HG02678 (cell line): ENCODE measurements around the gene CTDNEP1.

ENCODE experiments used
- ATAC-seq: cut with Tn5 transposase; IDR thresholded peaks from one replicate; pipeline ENCODE4 v1.9.1; 2021; ENCODE audit warnings: mild to moderate bottlenecking, moderate library complexity; ENCODE audit not compliant: unreplicated experiment

Gene CTDNEP1

GRCh38 chr17:7280519-7281073 lies 29.1 kb upstream of the CTDNEP1 start:
- ATAC-seq = peak; percentile 66

GRCh38 chr17:7279448-7279847 lies 27.9 kb upstream of the CTDNEP1 start:
- no peak for ATAC-seq

DNA sequence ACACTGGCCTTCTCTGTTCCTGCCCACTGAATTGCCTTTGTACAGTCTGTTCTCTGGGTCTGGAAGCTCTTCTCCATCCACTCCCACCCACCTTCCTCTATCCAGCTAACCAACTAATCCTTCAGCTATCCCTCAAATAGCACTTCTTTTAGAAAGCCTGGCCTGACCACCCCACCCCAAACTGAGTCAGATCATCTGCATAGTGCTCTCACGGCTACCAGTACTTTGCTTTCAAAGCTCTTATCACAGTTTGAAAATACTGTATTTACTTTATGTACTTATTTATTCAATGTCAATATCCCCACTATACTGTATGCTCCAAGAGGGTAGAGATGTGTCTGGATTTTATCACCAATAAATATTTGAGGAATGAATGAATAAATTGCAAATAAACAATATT lies 15.2 kb upstream of the CTDNEP1 start:
- no peak for ATAC-seq

DNA sequence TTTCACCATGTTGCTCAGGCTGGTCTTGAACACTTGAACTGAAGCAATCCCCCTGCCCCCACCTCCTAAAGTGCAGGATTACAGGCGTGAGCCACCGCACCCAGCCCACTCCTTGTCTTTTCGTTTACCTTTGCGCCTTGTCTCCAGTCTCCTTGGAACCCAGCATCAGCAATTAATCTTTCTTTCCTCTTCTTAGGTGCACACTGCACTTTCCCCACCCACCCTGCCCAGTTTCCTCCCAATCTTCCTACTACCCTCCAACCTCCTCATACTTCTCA lies 12.2 kb upstream of the CTDNEP1 start:
- no peak for ATAC-seq

DNA sequence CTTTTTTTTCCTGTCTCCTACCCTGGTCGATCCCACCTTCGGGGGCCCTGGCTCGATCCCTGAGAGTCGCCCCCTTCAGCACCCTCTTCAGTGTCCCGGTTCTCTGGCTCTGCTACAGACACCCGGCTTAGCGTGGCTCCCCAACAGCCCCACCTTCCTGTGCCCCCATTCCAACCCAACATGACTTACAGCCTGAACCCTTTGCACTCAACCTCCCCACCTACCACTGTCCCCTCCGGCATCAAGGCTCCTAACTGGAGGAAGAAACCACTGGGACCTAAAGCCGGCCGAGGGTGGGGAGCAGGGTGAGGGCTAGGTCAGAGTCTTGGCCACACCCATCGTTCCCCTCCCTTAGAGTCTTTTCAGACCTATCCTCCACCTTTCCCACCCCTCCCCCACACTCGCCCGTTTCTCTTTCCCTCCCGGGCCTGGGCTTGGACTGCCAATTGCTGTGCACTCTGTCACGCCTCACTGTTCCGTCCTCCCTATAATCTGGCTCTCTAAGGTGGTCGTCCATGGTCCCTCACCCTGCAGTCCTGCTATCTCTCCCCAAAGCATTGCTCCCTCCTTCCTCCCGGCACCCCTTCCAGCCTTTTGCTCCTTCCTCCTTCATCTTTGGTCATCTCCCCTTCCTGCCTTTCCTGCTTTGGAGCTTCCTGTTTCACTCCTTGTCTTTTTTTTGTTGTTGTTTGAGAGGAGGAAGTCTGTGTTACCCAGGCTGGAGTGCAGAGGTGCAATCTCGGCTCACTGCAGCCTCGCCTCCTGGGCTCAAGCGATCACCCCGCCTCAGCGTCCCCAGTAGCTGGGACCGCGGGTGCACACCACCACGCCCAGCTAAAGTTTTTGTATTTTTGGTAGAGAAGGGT lies 11.6 kb upstream of the CTDNEP1 start:
- no peak for ATAC-seq

DNA sequence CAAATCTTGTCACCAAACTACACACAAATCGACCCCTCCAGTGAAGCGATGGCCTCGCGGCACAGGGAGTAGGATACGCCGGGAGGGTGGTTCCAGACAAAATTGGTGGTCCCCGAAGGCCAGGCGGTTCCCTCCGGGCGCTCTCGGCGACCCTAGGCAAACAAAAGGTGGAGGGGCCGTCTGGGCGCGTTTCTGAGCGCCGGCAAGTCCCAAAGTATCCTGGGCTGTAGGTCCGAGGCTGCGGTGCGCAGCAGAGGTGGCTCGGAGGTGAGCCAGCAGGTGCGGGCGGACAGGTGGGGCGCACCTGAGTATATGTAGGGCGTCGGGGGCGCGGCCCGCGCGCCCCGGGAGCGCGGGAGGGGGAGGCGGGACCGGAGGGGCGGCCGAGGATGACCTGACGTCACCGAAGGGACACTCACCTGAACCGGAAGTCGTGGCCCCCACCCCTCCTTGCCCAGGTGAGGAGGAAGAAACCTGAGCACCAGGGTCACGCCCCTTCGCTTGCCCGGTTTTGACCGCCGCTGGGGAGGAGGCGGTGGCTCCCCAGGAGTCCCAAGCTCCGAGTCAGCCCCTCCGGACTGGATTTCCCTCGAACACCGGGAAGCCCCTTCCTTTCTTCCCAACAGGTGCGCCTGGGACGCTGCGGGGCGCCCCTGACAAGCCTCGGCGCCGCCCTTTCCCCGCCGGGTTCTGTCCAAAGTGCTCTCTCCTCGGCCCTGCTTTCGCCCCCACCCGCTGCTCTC lies 10.8 kb upstream of the CTDNEP1 start, which contains the start of gene CLDN7:
Gene CLDN7 (minus strand): TSS at position 287 of the 743 bp plus-strand sequence. CDS start 435 bp downstream, outside the sequence.
- no peak for ATAC-seq

GRCh38 chr17:7261379-7262191 lies 10.1 kb upstream of the CTDNEP1 start:
- no peak for ATAC-seq

GRCh38 chr17:7260651-7261378 lies 9.3 kb upstream of the CTDNEP1 start:
- no peak for ATAC-seq

GRCh38 chr17:7260151-7260550 lies 8.6 kb upstream of the CTDNEP1 start:
- no peak for ATAC-seq

GRCh38 chr17:7259555-7259889 lies 8.0 kb upstream of the CTDNEP1 start:
- no peak for ATAC-seq

DNA sequence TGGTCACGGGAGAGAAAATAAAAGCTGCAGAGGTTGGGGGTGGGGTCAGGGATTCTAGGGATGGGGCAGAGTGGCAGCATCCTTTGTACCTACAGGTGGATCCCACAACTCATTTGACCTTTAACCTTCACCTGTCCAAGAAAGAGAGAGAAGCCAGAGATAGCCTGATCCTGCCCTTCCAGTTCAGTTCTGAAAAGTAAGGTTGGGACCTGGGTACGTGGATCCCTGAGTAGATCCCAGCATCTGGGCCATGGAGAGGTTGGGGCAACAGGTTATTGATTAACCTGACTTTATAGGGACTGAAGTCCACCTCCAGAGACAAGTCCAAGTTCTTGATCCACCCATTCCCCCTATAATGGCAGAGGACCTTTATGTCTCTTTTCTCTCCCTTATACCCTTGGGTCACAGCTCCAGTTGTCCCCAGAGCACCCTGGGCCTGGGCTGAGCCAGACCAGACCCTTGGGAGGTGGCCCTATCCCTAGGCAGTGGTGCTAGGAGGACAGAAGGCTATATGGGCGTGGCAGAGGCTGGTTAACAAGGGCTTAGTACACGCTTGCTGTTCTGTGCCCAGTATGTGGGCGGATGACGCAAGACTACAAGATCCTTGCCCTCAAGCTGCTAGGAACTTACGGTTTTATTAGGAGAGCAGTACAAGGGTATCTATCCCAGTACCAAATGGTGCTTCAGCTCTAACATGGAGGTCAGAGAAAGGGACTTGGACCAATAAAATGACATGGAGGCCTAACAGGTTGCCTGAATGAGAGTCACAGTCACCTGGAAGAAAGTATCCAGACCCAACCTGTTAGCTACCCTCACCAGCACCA lies 7.4 kb upstream of the CTDNEP1 start:
- no peak for ATAC-seq

GRCh38 chr17:7256766-7257456 lies 5.4 kb upstream of the CTDNEP1 start:
- ATAC-seq = no peak

GRCh38 chr17:7254511-7254910 lies 3.0 kb upstream of the CTDNEP1 start:
- no peak for ATAC-seq

GRCh38 chr17:7253082-7253481 lies 1.5 kb upstream of the CTDNEP1 start:
- ATAC-seq = no peak

DNA sequence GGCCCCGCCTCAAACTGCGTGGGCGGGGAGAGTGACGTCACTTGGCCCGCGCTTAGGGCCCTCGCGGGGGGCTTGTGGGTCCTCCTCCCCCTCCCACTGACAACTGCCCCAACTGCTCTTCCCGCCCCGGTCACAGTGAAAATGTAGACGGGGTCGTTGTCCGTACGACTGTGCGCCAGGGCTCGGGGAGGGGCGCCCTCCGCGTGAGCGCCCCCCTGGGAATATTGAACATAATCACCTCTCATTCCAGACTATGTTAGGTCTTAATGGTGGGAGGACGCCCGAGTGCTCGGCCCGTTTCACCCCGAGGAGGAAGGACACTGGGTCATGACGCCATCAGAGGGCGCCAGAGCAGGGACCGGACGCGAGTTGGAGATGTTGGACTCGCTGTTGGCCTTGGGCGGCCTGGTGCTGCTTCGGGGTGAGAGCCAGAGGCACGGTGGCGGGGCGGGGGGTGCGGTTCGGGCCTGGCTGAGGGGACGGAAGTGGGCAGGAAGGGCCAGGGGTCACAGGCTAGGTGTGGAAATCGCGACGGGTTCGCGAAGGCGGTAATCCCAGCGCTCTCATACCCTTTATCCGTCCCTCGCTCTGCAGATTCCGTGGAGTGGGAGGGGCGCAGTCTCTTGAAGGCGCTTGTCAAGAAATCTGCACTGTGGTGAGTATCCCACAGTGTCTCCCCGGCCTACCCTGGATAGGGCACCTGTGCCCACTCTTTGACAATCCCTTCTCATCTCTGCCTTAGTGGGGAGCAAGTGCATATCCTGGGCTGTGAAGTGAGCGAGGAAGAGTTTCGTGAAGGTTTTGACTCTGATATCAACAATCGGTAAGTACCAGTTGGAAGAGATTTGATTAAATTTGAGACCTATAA lies 876 bp upstream of the CTDNEP1 start, which contains the start of gene ELP5:
Gene ELP5 (plus strand): TSS at position 40 of the 868 bp plus-strand sequence. CDS start 336 bp downstream, at position 376.
- peak; percentile 50 for ATAC-seq

DNA sequence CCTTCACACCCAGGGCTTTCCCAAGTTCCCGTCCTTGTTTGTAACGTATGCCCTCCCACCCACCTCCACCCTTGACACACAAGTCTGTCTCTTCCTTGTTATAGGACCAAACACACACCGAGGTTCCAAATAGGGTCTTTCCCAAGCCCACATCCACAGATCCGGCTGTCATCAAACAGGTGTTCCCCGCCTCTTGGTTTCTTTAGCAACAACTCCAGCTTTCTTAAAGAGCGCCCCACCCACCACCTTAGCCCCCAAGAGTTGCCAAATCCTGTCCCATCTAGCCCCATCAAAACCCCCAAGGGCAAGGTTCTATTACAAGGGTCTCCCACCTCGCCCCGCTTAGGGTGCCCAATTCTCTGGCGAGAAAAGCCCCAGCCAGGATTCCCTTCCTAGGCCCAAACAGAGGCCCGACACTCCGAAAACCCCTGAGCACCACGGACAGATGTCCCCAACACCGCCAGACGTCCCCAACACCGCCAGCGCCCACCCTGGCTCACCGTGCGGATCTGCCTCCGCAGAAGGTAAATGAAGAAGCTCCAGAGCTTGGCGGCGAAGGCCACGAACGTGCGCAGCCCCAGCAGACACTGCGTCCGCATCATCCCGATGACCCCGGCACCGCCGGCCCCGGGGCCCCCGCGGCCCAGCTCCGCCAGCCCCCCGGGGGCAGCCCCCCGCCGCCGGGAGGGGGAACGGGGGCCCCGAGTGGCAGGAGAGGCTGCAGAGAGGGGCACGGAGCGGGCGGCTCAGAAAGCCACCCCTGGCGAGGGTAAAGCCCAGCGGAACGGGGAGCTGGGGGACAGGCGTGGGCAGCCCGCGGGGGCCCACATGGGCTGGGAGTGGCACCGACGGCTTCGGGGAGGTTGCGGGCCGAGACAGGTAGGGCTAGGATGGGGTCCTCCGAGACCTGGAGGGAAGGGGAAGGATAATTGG lies 573 bp downstream of the CTDNEP1 start:
- no peak for ATAC-seq

DNA sequence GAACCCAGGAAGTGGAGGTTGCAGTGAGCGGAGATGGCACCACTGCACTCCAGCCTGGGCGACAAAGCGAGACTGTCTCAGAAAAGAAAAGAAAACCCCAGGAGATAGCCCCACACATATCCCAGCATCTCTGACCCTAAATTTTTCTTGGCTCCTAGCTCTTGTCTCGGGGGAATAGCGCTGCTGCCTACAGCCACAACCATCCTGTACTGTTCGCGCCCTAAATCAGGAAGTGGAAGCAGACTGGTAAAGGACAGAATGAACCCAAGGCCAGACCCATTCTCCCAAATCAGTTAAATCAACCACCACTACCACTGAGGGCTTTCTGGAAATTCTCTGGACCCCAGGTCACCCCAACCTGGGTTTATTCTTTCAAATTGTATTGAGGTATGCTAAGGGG lies 1.7 kb downstream of the CTDNEP1 start:
- no peak for ATAC-seq
